IPS-18a (cell line): Measurements from ENCODE around the gene ELOVL5.

Experiments
- H3K27ac ChIP-seq: one replicate; pipeline ENCODE4 v1.5.1; 2013; ENCODE audit warnings: low read length
- H3K27me3 ChIP-seq: one replicate; pipeline ENCODE4 v1.6.1; 2013; ENCODE audit warnings: mild to moderate bottlenecking, low read length; ENCODE audit not compliant: control insufficient read depth, insufficient read depth
- H3K36me3 ChIP-seq: one replicate; pipeline ENCODE4 v1.6.1; 2013; ENCODE audit warnings: low read depth, low read length; ENCODE audit not compliant: control insufficient read depth
- H3K4me1 ChIP-seq: one replicate; pipeline ENCODE4 v1.6.1; 2013; ENCODE audit warnings: low read depth, low read length; ENCODE audit not compliant: control insufficient read depth
- H3K4me3 ChIP-seq: one replicate; pipeline ENCODE4 v1.5.1; 2013; ENCODE audit warnings: low read length
- H3K9ac ChIP-seq: one replicate; pipeline ENCODE4 v1.6.1; 2013; ENCODE audit warnings: mild to moderate bottlenecking, low read length, moderate library complexity
- H3K9me3 ChIP-seq: one replicate; pipeline ENCODE4 v1.6.1; 2013; ENCODE audit warnings: low read depth, low read length; ENCODE audit not compliant: control insufficient read depth

The ELOVL5 gene

GRCh38 chr6:53263917-53264316 is 84.8 kb downstream of the ELOVL5 start:
- no peaks in the 10 kb centered on the region for H3K9me3 ChIP-seq
- no peak overlapping the region for H3K27ac ChIP-seq
- H3K4me1 ChIP-seq = no peaks in the 10 kb centered on the region
- H3K36me3 ChIP-seq = peaks cover 73% of the 10 kb centered on the region
- no peak overlapping the region for H3K4me3 ChIP-seq
- H3K9ac ChIP-seq = no peak overlapping the region
- H3K27me3 ChIP-seq = no peaks in the 10 kb centered on the region

- no peaks in the 10 kb centered on the region for H3K9me3 ChIP-seq
- no peaks in the 10 kb centered on the region for H3K4me1 ChIP-seq
- no peaks in the 10 kb centered on the region for H3K27me3 ChIP-seq
- H3K27ac ChIP-seq = no peak overlapping the region
- H3K36me3 ChIP-seq = peaks cover 41% of the 10 kb centered on the region
- no peak overlapping the region for H3K4me3 ChIP-seq
- H3K9ac ChIP-seq = no peak overlapping the region
Observed at GRCh38 chr6:53259860-53260580, 88.7 kb downstream of the ELOVL5 start.

DNA sequence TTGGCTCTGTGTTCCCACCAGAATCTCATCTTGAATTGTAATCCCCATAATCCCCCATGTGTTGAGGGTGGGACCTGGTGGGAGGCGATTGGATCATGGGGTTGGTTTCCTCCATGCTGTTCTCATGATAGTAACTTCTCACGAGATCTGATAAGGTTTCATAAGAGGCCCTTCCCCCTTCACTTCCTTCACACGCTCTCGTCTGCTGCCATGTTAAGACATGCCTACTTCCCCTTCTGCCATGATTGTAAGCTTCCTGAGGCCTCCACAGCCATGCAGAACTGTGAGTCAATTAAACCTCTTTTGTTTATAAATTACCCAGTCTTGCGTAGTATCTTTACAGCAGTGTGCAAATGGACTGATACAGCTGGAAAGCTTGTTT is 90.0 kb downstream of the ELOVL5 start:
- H3K27ac ChIP-seq = no peak overlapping the region
- H3K9ac ChIP-seq = no peak overlapping the region
- H3K4me3 ChIP-seq = no peak overlapping the region
- H3K36me3 ChIP-seq = peaks cover 29% of the 10 kb centered on the region
- H3K4me1 ChIP-seq = no peaks in the 10 kb centered on the region
- H3K27me3 ChIP-seq = no peaks in the 10 kb centered on the region
- no peaks in the 10 kb centered on the region for H3K9me3 ChIP-seq

DNA sequence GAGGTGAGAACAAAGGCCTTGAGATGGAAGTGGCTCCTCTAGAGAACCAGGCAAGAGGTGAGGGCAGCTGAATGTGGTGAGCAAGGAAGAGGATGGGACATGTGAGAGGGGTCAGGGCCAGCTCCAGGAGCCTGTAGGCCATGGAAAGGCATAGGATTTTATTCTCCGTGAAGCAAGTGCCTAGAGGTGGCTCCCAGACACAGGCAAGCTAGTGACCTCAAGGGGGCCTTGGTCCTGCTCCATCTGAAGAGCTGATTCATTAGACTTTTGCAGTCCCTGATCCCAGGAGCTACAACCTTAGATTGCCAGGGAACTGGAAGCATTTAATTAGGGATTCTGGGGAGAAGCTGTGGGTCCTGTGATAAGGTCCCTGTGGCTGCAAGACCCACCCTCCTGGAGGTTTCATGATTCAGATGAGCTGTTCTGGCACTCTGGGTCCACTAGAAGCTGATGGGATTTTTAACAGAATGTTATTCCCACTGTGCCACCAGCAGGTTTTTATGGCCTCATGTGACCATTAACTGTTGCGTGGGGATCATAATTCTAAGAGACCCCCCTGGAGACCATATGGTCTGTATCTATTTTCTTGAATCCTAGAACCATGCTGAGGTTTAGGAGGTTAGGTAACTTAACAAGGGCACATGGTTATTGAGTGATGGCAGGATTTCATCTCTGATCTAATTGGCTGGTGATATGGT is 90.5 kb downstream of the ELOVL5 start:
- H3K9ac ChIP-seq = no peak overlapping the region
- peaks cover 26% of the 10 kb centered on the region for H3K36me3 ChIP-seq
- no peaks in the 10 kb centered on the region for H3K9me3 ChIP-seq
- no peak overlapping the region for H3K4me3 ChIP-seq
- no peaks in the 10 kb centered on the region for H3K4me1 ChIP-seq
- H3K27me3 ChIP-seq = no peaks in the 10 kb centered on the region
- no peak overlapping the region for H3K27ac ChIP-seq

- no peaks in the 10 kb centered on the region for H3K4me1 ChIP-seq
- no peaks in the 10 kb centered on the region for H3K27me3 ChIP-seq
- peaks cover 25% of the 10 kb centered on the region for H3K36me3 ChIP-seq
- H3K4me3 ChIP-seq = no peak overlapping the region
- H3K9me3 ChIP-seq = no peaks in the 10 kb centered on the region
- H3K27ac ChIP-seq = no peak overlapping the region
- no peak overlapping the region for H3K9ac ChIP-seq
Observed at GRCh38 chr6:53257533-53257932, 91.2 kb downstream of the ELOVL5 start.

GRCh38 chr6:53257001-53257400 is 91.7 kb downstream of the ELOVL5 start:
- no peak overlapping the region for H3K27ac ChIP-seq

DNA sequence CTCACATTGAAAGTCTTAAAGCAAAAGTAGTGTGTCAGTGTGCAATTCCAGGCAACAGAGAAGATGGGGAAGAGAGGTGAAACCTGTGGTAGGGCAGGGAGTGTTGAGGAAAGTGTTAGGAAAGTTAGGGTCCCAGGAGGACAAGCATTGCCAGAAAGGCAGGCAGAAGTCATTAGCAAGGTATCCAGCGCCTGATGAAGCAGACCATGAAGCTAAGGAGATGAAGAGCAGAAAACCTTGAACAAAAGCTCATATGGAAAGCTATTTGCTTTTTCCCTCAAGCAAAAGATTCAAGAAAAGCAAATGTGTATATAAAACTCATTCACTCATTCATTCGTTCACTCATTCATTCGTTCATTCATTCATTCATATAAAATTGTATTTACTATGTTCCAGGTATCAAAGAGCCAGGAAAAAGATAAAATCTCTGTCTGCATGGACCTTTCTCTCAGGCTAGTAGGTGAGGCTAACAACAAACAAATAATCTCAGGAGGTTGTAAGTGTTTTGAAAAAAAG is 96.5 kb downstream of the ELOVL5 start:
- Histone ChIP-seq H3K27ac (no peak overlapping the region), H3K4me3 (no peak overlapping the region), H3K36me3 (no peaks in the 10 kb centered on the region), H3K4me1 (no peaks in the 10 kb centered on the region), H3K9me3 (no peaks in the 10 kb centered on the region), H3K9ac (no peak overlapping the region), H3K27me3 (no peaks in the 10 kb centered on the region)

More at GRCh38 chr6:53257001-53257400, 91.7 kb downstream of the ELOVL5 start:
- Histone ChIP-seq H3K4me3 (no peak overlapping the region), H3K36me3 (peaks cover 20% of the 10 kb centered on the region), H3K9me3 (no peaks in the 10 kb centered on the region), H3K4me1 (no peaks in the 10 kb centered on the region), H3K9ac (no peak overlapping the region), H3K27me3 (no peaks in the 10 kb centered on the region)

DNA sequence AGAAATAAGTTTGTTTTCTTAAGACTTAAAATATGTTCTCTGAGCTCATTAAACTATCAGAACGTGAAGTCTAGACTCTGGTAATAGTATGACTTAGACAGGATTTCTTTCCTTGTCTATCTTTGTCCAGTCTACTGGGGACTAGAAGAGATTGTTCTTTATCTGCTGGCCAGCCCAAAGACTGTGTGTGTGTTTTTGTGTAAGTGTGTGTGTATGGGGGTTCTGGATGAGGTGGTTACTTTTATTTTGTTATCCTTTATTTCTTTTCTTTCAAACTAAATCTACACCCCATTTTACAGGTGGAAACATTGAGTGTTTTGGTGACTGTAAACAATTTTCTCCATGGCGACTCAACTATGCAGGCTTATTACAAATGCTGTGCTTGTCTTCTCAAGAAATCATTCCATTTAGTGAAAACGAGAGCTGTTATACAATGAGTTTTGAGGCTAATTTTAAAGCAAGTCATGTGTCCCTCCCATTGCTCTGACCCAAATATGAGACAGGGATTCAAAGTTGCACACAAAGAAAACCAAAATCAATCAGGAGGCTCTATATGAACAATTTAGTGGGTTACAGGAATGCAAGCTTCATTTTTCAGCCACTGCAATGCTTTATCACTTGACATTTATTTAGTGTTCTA is 97.6 kb downstream of the ELOVL5 start:
- Histone ChIP-seq H3K9ac (no peak overlapping the region), H3K27ac (no peak overlapping the region), H3K9me3 (no peaks in the 10 kb centered on the region), H3K4me3 (no peak overlapping the region), H3K36me3 (no peaks in the 10 kb centered on the region), H3K4me1 (no peaks in the 10 kb centered on the region), H3K27me3 (no peaks in the 10 kb centered on the region)

GRCh38 chr6:53250176-53251032 is 98.3 kb downstream of the ELOVL5 start:
- Histone ChIP-seq H3K4me1 (no peaks in the 10 kb centered on the region), H3K27ac (no peak overlapping the region), H3K9me3 (no peaks in the 10 kb centered on the region), H3K36me3 (no peaks in the 10 kb centered on the region), H3K27me3 (no peaks in the 10 kb centered on the region), H3K9ac (no peak overlapping the region), H3K4me3 (no peak overlapping the region)

GRCh38 chr6:53246924-53247323 is 101.8 kb downstream of the ELOVL5 start:
- Histone ChIP-seq H3K27me3 (no peaks in the 10 kb centered on the region), H3K9ac (no peak overlapping the region), H3K27ac (no peak overlapping the region), H3K9me3 (no peaks in the 10 kb centered on the region), H3K4me1 (no peaks in the 10 kb centered on the region), H3K36me3 (no peaks in the 10 kb centered on the region), H3K4me3 (no peak overlapping the region)

DNA sequence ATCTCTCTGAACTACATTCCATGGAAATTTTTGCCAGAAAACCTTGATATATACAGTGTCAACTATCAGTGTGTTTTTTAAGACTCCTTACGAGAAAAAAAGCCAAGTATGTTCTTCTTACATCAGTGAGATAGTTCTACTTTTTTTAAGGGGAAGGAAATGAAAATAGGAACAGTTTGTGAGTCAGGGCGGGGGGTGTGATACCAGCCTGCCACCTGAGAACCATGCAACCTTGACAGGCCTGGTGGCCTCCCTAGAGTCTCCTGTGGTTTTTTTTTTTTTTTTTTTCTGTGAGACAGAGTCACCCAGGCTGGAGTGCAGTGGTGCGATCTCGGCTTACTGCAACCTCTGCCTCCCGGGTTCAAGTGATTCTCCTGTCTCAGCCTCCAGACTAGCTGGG is 103.8 kb downstream of the ELOVL5 start:
- Histone ChIP-seq H3K4me1 (no peaks in the 10 kb centered on the region), H3K27ac (no peak overlapping the region), H3K9ac (no peak overlapping the region)

More for the DNA sequence above, 103.8 kb downstream of the ELOVL5 start:
- Histone ChIP-seq H3K27me3 (no peaks in the 10 kb centered on the region), H3K36me3 (no peaks in the 10 kb centered on the region), H3K9me3 (no peaks in the 10 kb centered on the region), H3K4me3 (no peak overlapping the region)
